ENCODE results near the gene TIMM10B.

TIMM10B gene

DNA sequence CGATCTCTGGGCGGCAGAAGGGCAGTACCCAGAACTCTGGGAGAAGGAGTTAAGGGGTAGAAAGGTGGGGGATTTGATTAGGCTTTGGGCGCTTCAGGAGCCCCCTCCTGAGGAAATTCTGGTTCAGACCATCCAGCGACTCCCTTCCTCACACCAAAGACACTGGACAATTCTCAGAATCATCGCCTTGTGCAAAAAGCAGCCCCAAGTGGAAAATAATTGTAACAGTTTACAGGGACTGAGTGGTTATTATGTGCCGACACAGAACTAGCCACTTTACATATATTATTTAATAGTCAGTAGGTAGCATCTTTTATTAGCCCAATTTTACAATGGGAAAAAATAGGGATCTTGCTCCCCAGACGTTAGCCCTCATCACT lies 6.9 kb upstream of the TIMM10B start:
- Histone ChIP-seq H3K9me3 (ENCODE audit: insufficient read depth, low read length) (no peaks in the 10 kb centered on the region), H3K9ac (ENCODE audit: low read length) (peak overlapping the region; percentile 26; the same call in 1 of the 2 replicates), H3K27ac (ENCODE audit: low read depth, low read length) (no peak overlapping the region), H3K4me3 (ENCODE audit: insufficient read depth, low read length, poor library complexity, severe bottlenecking) (peak overlapping the region; percentile 35), H3K4me2 (ENCODE audit: low read depth, low read length, poor library complexity, severe bottlenecking) (peak overlapping the region; percentile 52), H2AFZ (ENCODE audit: low read depth, low read length, severe bottlenecking) (peak overlapping the region; percentile 45), H3K79me2 (ENCODE audit: insufficient read depth, low read length) (no peaks in the 10 kb centered on the region), H3K27me3 (ENCODE audit: low read length) (no peaks in the 10 kb centered on the region), H3F3A (ENCODE audit: insufficient read depth) (peaks cover 15% of the 10 kb centered on the region), H3K9me2 (replicated peaks; ENCODE audit: insufficient read depth, low read length) (no peaks in the 10 kb centered on the region), H4K20me1 (ENCODE audit: low read depth, low read length) (no peaks in the 10 kb centered on the region), H3K36me3 (ENCODE audit: low read length) (no peaks in the 10 kb centered on the region)
- TF ChIP-seq EZH2phosphoT487 (conservative IDR thresholded peaks at IDR 0.05; ENCODE audit: low read length): no peak
- TF ChIP-seq, protein P1, sequence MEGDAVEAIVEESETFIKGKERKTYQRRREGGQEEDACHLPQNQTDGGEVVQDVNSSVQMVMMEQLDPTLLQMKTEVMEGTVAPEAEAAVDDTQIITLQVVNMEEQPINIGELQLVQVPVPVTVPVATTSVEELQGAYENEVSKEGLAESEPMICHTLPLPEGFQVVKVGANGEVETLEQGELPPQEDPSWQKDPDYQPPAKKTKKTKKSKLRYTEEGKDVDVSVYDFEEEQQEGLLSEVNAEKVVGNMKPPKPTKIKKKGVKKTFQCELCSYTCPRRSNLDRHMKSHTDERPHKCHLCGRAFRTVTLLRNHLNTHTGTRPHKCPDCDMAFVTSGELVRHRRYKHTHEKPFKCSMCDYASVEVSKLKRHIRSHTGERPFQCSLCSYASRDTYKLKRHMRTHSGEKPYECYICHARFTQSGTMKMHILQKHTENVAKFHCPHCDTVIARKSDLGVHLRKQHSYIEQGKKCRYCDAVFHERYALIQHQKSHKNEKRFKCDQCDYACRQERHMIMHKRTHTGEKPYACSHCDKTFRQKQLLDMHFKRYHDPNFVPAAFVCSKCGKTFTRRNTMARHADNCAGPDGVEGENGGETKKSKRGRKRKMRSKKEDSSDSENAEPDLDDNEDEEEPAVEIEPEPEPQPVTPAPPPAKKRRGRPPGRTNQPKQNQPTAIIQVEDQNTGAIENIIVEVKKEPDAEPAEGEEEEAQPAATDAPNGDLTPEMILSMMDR (IDR thresholded peaks at IDR 0.05; ENCODE audit: insufficient read depth, low read length, poor library complexity, severe bottlenecking): no peak

DNA sequence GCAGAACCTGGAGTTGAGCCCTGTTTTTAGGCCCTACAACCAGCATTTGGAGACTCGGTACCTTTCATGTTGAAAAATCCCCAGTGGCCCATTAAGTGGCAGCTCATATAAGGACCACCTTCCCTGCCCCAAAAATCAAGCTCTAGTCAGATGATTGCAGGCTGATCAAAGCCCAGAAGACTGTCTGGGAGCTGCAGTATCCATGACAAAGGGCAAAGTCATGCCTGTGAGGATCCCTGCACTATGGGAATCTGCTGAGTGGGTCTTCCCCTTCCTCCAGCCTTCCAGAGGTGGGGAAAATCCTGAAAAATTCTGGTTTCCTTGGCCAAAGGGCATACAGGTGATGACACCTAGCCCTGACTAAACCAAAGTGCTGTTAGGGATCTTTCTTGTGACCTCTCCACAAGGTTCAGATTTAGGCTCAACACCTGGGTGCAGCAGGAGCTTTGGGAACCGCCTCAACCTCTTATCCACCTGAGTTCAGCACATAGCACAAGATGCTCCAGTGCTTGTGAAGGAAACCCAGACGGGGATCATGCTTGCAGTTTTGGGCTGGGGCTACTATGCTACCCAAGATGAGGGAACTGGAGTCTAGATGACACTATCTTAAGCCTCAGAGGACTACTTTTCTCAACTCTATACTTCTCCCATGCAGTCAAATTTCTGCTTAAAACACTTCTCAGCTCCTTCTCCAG lies 6.3 kb upstream of the TIMM10B start:
- Histone ChIP-seq H4K20me1 (ENCODE audit: low read depth, low read length) (no peaks in the 10 kb centered on the region), H3K4me3 (ENCODE audit: insufficient read depth, low read length, poor library complexity, severe bottlenecking) (no peak overlapping the region), H3K4me2 (ENCODE audit: low read depth, low read length, poor library complexity, severe bottlenecking) (no peak overlapping the region), H2AFZ (ENCODE audit: low read depth, low read length, severe bottlenecking) (no peak overlapping the region), H3K79me2 (ENCODE audit: insufficient read depth, low read length) (peaks cover 5% of the 10 kb centered on the region; the same call in 1 of the 2 replicates), H3K36me3 (ENCODE audit: low read length) (no peaks in the 10 kb centered on the region), H3F3A (ENCODE audit: insufficient read depth) (peaks cover 15% of the 10 kb centered on the region), H3K27ac (ENCODE audit: low read depth, low read length) (no peak overlapping the region), H3K27me3 (ENCODE audit: low read length) (no peaks in the 10 kb centered on the region), H3K9me2 (replicated peaks; ENCODE audit: insufficient read depth, low read length) (no peaks in the 10 kb centered on the region), H3K9ac (ENCODE audit: low read length) (no peak overlapping the region), H3K9me3 (ENCODE audit: insufficient read depth, low read length) (no peaks in the 10 kb centered on the region)
- TF ChIP-seq, protein P1 (IDR thresholded peaks at IDR 0.05; ENCODE audit: insufficient read depth, low read length, poor library complexity, severe bottlenecking): no peak
- TF ChIP-seq EZH2phosphoT487 (conservative IDR thresholded peaks at IDR 0.05; ENCODE audit: low read length): no peak

- no peak overlapping the region for H3K27ac ChIP-seq (ENCODE audit: low read depth, low read length)
- no peaks in the 10 kb centered on the region for H4K20me1 ChIP-seq (ENCODE audit: low read depth, low read length)
- no peaks in the 10 kb centered on the region for H3K27me3 ChIP-seq (ENCODE audit: low read length)
- no peak overlapping the region for H3K9ac ChIP-seq (ENCODE audit: low read length)
- no peaks in the 10 kb centered on the region for H3K9me3 ChIP-seq (ENCODE audit: insufficient read depth, low read length)
- no peak overlapping the region for H2AFZ ChIP-seq (ENCODE audit: low read depth, low read length, severe bottlenecking)
- no peaks in the 10 kb centered on the region for H3K36me3 ChIP-seq (ENCODE audit: low read length)
- no peak overlapping the region for H3K4me2 ChIP-seq (ENCODE audit: low read depth, low read length, poor library complexity, severe bottlenecking)
- no peak for TF ChIP-seq EZH2phosphoT487 (conservative IDR thresholded peaks at IDR 0.05; ENCODE audit: low read length)
- H3F3A ChIP-seq (ENCODE audit: insufficient read depth): peaks cover 15% of the 10 kb centered on the region
- no peaks in the 10 kb centered on the region for H3K9me2 ChIP-seq (replicated peaks; ENCODE audit: insufficient read depth, low read length)
- peaks cover 15% of the 10 kb centered on the region for H3K79me2 ChIP-seq (ENCODE audit: insufficient read depth, low read length)
- no peak overlapping the region for H3K4me3 ChIP-seq (ENCODE audit: insufficient read depth, low read length, poor library complexity, severe bottlenecking)
These were observed 5.4 kb upstream of the TIMM10B start for GRCh38 chr11:6475936-6476335.

GRCh38 chr11:6476571-6476970 lies 4.7 kb upstream of the TIMM10B start:
- Histone ChIP-seq H3K27me3 (ENCODE audit: low read length) (no peaks in the 10 kb centered on the region), H3K79me2 (ENCODE audit: insufficient read depth, low read length) (peaks cover 18% of the 10 kb centered on the region), H3K9ac (ENCODE audit: low read length) (no peak overlapping the region), H4K20me1 (ENCODE audit: low read depth, low read length) (no peaks in the 10 kb centered on the region), H3K36me3 (ENCODE audit: low read length) (no peaks in the 10 kb centered on the region), H3K4me3 (ENCODE audit: insufficient read depth, low read length, poor library complexity, severe bottlenecking) (no peak overlapping the region), H3F3A (ENCODE audit: insufficient read depth) (peaks cover 15% of the 10 kb centered on the region), H2AFZ (ENCODE audit: low read depth, low read length, severe bottlenecking) (no peak overlapping the region), H3K9me3 (ENCODE audit: insufficient read depth, low read length) (no peaks in the 10 kb centered on the region), H3K9me2 (replicated peaks; ENCODE audit: insufficient read depth, low read length) (no peaks in the 10 kb centered on the region), H3K27ac (ENCODE audit: low read depth, low read length) (no peak overlapping the region), H3K4me2 (ENCODE audit: low read depth, low read length, poor library complexity, severe bottlenecking) (no peak overlapping the region)
- TF ChIP-seq, protein P1 (IDR thresholded peaks at IDR 0.05; ENCODE audit: insufficient read depth, low read length, poor library complexity, severe bottlenecking): no peak
- no peak for TF ChIP-seq EZH2phosphoT487 (conservative IDR thresholded peaks at IDR 0.05; ENCODE audit: low read length)
